ENCODE results near the gene MIPEP. TPM values are rescaled to one million over a fixed set of nuclear protein-coding genes. Genes with fewer than 3 reads are reported as not detected.

The MIPEP gene
- polyA plus RNA-seq, 1 donor from 2014 or later = 9.1 TPM

- Histone ChIP-seq H3K36me3 (ENCODE audit: insufficient read depth, low read length) (no peaks in the 10 kb centered on the region), H3K79me2 (replicated peaks; ENCODE audit: insufficient read depth, low read length) (no peaks in the 10 kb centered on the region), H4K20me1 (ENCODE audit: insufficient read depth) (no peaks in the 10 kb centered on the region), H3K27me3 (ENCODE audit: insufficient read depth, low read depth, low read length) (no peaks in the 10 kb centered on the region), H3K27ac (ENCODE audit: low read length) (no peak overlapping the region), H2AFZ (ENCODE audit: low read depth, low read length) (no peak overlapping the region), H3K9ac (ENCODE audit: low read length) (no peak overlapping the region), H3F3A (ENCODE audit: insufficient read depth, low read length, poor library complexity, severe bottlenecking) (no peaks in the 10 kb centered on the region), H3K4me2 (ENCODE audit: low read length) (no peak overlapping the region), H3K9me3 (ENCODE audit: low read length) (no peaks in the 10 kb centered on the region), H3K4me3 (ENCODE audit: low read length) (no peak overlapping the region), H3K9me2 (ENCODE audit: insufficient read depth, low read length) (no peaks in the 10 kb centered on the region)
- TF ChIP-seq RAD21 (conservative IDR thresholded peaks at IDR 0.05) = no peak
- TF ChIP-seq, protein P1, sequence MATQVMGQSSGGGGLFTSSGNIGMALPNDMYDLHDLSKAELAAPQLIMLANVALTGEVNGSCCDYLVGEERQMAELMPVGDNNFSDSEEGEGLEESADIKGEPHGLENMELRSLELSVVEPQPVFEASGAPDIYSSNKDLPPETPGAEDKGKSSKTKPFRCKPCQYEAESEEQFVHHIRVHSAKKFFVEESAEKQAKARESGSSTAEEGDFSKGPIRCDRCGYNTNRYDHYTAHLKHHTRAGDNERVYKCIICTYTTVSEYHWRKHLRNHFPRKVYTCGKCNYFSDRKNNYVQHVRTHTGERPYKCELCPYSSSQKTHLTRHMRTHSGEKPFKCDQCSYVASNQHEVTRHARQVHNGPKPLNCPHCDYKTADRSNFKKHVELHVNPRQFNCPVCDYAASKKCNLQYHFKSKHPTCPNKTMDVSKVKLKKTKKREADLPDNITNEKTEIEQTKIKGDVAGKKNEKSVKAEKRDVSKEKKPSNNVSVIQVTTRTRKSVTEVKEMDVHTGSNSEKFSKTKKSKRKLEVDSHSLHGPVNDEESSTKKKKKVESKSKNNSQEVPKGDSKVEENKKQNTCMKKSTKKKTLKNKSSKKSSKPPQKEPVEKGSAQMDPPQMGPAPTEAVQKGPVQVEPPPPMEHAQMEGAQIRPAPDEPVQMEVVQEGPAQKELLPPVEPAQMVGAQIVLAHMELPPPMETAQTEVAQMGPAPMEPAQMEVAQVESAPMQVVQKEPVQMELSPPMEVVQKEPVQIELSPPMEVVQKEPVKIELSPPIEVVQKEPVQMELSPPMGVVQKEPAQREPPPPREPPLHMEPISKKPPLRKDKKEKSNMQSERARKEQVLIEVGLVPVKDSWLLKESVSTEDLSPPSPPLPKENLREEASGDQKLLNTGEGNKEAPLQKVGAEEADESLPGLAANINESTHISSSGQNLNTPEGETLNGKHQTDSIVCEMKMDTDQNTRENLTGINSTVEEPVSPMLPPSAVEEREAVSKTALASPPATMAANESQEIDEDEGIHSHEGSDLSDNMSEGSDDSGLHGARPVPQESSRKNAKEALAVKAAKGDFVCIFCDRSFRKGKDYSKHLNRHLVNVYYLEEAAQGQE (IDR thresholded peaks at IDR 0.05; ENCODE audit: borderline replicate concordance) = no peak
- no peak for TF ChIP-seq TAF1 (IDR thresholded peaks at IDR 0.05; ENCODE audit: low read depth)
- no peak for TF ChIP-seq SMC3 (conservative IDR thresholded peaks at IDR 0.05; ENCODE audit: poor library complexity)
- TF ChIP-seq POLR2AphosphoS5 (IDR thresholded peaks at IDR 0.05) = no peak
- no peak for TF ChIP-seq EP300 (conservative IDR thresholded peaks at IDR 0.05; ENCODE audit: poor library complexity, severe bottlenecking)
- no peak for TF ChIP-seq MXI1 (conservative IDR thresholded peaks at IDR 0.05; ENCODE audit: poor library complexity, severe bottlenecking)
- no peak for TF ChIP-seq EZH2 (IDR thresholded peaks at IDR 0.05; ENCODE audit: borderline replicate concordance, insufficient read depth, low read length, poor library complexity, severe bottlenecking)
- no peak for TF ChIP-seq CTCF (IDR thresholded peaks at IDR 0.05; ENCODE audit: poor library complexity, severe bottlenecking)
Observed at GRCh38 chr13:23731709-23732108, 157.5 kb downstream of the MIPEP start.

- H3K79me2 ChIP-seq (replicated peaks; ENCODE audit: insufficient read depth, low read length) = no peaks in the 10 kb centered on the region
- H3K9me2 ChIP-seq (ENCODE audit: insufficient read depth, low read length) = no peaks in the 10 kb centered on the region
- no peaks in the 10 kb centered on the region for H4K20me1 ChIP-seq (ENCODE audit: insufficient read depth)
- H2AFZ ChIP-seq (ENCODE audit: low read depth, low read length) = no peak overlapping the region
- H3K4me2 ChIP-seq (ENCODE audit: low read length) = no peak overlapping the region
- H3K27ac ChIP-seq (ENCODE audit: low read length) = no peak overlapping the region
- no peaks in the 10 kb centered on the region for H3K36me3 ChIP-seq (ENCODE audit: insufficient read depth, low read length)
- no peaks in the 10 kb centered on the region for H3K9me3 ChIP-seq (ENCODE audit: low read length)
- no peak overlapping the region for H3K4me3 ChIP-seq (ENCODE audit: low read length)
- TF ChIP-seq EP300 (conservative IDR thresholded peaks at IDR 0.05; ENCODE audit: poor library complexity, severe bottlenecking) (no peak), EZH2 (IDR thresholded peaks at IDR 0.05; ENCODE audit: borderline replicate concordance, insufficient read depth, low read length, poor library complexity, severe bottlenecking) (no peak), POLR2AphosphoS5 (IDR thresholded peaks at IDR 0.05) (no peak), RAD21 (conservative IDR thresholded peaks at IDR 0.05) (no peak), MXI1 (conservative IDR thresholded peaks at IDR 0.05; ENCODE audit: poor library complexity, severe bottlenecking) (no peak), TAF1 (IDR thresholded peaks at IDR 0.05; ENCODE audit: low read depth) (no peak), CTCF (IDR thresholded peaks at IDR 0.05; ENCODE audit: poor library complexity, severe bottlenecking) (no peak), SMC3 (conservative IDR thresholded peaks at IDR 0.05; ENCODE audit: poor library complexity) (no peak)
- TF ChIP-seq, protein P1 (IDR thresholded peaks at IDR 0.05; ENCODE audit: borderline replicate concordance) = no peak
- H3K9ac ChIP-seq (ENCODE audit: low read length) = no peak overlapping the region
- H3F3A ChIP-seq (ENCODE audit: insufficient read depth, low read length, poor library complexity, severe bottlenecking) = no peaks in the 10 kb centered on the region
- H3K27me3 ChIP-seq (ENCODE audit: insufficient read depth, low read depth, low read length) = no peaks in the 10 kb centered on the region
Observed at GRCh38 chr13:23730251-23730650, 158.9 kb downstream of the MIPEP start.

Data from neural cell (in vitro differentiated cells).